LNCaP clone FGC (cell line): ENCODE data around the gene SORD.

Experiments used
- DNase-seq: peaks from one replicate; pipeline ENCODE4 v3.0.0-alpha.2; 2011; ENCODE audit warnings: low read depth
- H3K4me3 ChIP-seq: 2 replicates; pipeline ENCODE4 v1.5.1; 2011; ENCODE audit warnings: mild to moderate bottlenecking, low read depth, low read length, control low read depth
- TF ChIP-seq, protein P1 (sequence below): IDR thresholded peaks from 2 replicates; pipeline ENCODE4 v1.5.1; 2012; ENCODE audit warnings: mild to moderate bottlenecking; ENCODE audit not compliant: control insufficient read depth, insufficient read depth; ENCODE audit errors: extremely low read depth

The SORD gene

DNA sequence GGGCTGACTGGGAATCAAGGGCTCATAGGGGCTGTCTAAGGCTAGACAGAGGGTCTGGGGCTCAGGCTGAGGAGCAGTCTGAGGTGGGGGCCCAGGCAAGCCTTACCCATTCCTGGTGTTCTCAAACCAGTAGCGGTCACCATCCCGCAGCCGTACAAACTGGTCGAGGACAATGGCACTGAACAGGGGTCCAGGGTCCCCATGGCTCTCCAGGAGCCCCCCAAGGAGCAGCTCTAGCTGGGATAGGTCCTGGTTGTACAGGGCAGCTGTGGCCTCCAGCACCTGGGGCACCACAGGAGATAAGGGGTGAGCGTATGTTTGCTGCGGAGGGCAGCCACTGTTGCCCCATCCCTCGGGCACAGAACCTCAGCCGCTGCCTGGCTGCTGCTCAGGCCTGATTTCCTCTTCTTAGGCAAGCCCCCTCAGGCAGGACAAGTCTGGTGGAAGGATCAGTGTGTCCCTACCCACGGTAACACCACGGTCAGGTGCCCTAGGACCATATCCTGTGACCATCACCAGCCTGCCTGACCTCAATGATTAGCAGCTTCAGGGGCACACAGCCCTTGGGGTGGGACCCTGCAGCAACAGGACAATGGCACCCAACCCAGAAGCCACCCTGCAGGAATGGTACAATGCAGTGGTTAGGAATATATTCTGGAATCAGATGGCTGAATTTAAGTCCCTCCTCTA is 85.1 kb downstream of the SORD start:
- TF ChIP-seq, protein P1, sequence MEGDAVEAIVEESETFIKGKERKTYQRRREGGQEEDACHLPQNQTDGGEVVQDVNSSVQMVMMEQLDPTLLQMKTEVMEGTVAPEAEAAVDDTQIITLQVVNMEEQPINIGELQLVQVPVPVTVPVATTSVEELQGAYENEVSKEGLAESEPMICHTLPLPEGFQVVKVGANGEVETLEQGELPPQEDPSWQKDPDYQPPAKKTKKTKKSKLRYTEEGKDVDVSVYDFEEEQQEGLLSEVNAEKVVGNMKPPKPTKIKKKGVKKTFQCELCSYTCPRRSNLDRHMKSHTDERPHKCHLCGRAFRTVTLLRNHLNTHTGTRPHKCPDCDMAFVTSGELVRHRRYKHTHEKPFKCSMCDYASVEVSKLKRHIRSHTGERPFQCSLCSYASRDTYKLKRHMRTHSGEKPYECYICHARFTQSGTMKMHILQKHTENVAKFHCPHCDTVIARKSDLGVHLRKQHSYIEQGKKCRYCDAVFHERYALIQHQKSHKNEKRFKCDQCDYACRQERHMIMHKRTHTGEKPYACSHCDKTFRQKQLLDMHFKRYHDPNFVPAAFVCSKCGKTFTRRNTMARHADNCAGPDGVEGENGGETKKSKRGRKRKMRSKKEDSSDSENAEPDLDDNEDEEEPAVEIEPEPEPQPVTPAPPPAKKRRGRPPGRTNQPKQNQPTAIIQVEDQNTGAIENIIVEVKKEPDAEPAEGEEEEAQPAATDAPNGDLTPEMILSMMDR, result no peak
- no peak overlapping the region for H3K4me3 ChIP-seq
- no peak for DNase-seq

DNA sequence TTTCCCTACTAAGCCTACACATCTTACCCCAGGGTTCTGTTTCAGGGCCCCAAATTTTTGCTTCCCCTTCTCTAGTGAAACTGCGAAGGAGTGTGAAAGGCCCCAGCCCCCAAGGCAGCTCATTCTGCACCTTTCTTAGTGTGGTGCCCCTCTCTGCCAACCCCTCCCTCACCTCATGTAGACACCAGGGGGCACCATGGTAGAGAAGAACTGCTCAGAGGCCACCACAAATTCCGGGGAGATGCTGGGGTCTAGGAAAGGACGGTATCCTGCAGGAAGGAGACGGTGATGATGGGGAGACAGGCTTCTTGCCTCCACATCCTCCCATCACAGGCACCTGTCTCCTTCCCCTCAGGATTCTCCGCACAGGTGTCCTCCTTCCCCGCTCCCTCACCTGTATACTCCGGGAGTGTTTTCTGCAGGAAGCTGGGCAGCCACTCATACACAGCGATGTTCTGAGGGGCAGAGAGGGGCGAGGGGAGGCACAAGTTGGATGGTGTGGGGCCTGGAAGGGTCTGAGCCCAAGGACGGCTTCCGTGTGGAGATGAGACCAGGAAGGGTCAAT is 87.3 kb downstream of the SORD start:
- no peak for DNase-seq
- TF ChIP-seq, protein P1, result no peak
- no peak overlapping the region for H3K4me3 ChIP-seq

DNA sequence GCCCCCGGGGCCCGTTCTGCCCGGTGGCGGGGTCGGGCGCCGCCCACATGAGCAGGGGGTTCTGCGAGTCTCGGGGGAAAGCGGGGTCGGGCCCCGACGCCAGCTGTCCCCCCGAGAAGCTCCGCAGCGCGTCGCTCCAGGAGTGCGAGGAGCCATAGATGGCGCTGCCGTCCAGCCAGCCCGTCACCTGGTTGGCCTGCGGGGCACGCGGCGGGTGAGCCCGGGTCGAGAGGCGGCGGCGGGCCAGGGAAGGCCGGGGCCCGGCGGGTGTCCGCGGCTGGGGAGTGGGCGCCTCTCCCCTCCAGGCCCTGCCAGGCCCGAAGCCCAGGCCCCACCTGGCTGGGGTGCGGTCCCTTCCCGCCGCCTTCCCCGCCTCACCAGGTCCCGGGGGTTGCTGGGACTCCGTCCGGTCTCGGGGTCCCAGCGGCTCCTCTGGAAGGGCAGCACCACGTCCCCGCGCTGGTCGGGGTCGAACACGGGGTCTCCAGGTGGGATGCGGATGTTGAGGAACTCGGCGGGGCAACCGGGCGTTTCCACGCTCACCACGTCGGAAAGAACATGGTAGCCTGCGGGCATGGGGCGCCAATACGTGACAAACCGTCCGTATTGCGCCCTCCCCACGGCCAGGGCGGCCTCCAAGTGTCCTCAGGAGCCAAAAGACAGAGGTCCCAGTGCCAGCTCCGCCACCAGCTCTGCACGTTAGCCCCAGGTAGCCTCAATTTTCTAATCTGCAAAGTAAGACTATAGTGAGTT is 88.6 kb downstream of the SORD start:
- no peak overlapping the region for H3K4me3 ChIP-seq
- TF ChIP-seq, protein P1, result no peak
- no peak for DNase-seq

DNA sequence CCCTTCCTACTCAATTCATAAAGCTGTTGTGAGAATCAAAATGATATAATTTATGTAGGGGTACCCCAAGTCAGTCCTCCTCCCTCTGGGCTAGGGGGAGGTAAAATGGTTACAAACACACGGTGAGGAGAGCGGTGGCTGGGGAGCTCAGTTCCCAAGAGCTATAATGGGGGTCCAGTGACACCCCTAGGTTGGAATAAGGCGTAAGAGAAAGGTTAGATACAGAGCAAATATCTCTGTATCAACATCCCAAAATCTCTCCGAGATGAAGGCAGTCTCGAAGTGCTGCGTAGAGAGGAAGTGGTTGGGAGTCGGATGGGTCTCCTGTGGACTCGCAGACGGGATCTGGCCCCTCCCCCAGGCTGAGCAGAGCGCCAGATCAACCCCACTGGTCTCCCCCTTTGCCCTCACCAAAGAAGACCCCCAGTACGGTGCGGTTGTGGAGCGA is 89.2 kb downstream of the SORD start:
- DNase-seq, result no peak
- TF ChIP-seq, protein P1, result no peak
- H3K4me3 ChIP-seq, result no peak overlapping the region

DNA sequence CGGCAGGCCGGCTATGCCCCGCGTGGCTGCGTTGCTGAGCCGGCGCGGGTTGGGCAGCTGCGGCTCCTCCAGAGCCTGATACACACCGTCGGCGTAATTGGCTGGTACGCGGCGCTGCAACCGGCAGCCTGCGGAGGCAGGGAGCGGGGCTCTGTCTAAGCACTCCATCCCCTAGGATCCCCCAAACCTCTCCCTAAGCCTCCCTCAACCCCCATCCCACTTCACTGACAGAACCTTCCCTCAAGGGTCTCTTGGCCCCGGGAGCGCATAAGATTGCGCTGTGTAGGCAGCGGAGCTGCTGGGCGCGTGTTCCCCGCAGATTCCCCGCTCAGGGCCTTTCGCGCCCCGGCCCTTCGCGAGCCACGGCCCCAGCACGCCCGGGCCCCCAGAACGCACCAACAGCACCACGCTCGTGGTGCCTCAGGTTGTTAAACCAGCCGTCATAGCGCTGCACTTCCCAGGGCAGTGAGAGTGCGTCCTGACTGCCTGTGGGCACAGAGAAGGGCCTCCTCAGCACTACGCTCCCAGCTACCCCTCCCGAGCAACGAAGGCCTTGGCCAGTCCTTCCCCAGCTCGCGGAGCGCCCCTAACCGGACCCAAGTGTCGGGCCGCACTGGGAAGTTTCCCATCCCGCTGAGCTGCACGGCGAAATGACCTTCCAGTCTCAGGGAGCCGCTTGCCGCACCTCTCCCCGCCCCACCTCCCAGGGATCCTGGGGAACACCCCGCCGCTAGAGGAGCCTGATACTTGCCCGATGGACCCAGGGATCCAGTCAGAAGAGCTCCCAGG is 89.8 kb downstream of the SORD start:
- no peak for DNase-seq
- TF ChIP-seq, protein P1, result no peak
- no peak overlapping the region for H3K4me3 ChIP-seq

DNA sequence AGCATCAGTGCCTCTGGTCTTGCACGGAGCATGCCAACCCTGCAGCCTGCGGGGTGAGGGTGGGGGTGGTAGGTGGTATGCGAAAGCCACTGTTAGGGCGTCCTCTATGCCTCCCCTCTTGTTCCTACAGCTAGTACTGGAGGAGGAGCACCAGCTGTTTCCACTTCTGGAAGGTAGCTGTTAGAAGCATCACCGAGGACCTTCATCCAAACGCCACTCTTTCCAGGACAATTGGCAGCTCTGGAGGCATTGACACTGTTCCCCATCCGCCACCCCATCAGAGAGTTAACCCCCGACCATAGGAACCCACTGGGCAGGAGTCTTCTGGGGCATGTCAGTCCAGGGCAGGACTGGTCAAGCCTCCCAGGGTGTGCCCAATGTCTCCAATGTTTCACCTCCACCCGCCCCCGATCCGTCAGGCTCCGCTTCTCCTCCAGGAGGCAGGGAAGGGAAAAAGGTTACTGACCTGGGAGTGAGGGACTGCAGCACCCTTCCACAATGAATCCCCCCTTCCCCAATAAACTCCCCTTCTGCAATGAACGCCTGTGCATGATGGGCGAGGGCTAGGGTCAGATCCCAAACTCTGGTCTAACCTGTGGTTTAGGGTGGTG is 90.5 kb downstream of the SORD start:
- TF ChIP-seq, protein P1, result no peak
- DNase-seq, result no peak
- H3K4me3 ChIP-seq, result no peak overlapping the region
